ENCODE results near the gene ATP5F1E.

The ATP5F1E gene

GRCh38 chr20:59073582-59073981 is 41.4 kb upstream of the ATP5F1E start:
- TF ChIP-seq CTCF (conservative IDR thresholded peaks at IDR 0.05; ENCODE audit: low read depth): no peak
- no peak for DNase-seq (ENCODE audit: low spot score)
- ChIA-PET POLR2A (ENCODE audit: low non-redundant PET) (no interaction called here), CTCF (interaction anchor here (0.6 to 1.0 kb wide), 4 partner anchors 14 to 234 kb away, joined by 3 to 5 read pairs (median 4); no protein-coding TSS in a partner anchor)
- H3K27ac ChIP-seq: no peak overlapping the region

- POLR2A ChIA-PET (ENCODE audit: low non-redundant PET): no interaction called here
- CTCF ChIA-PET: interaction anchor here (0.5 to 1.5 kb wide), 4 partner anchors 11 to 144 kb away, joined by 3 to 7 read pairs (median 4); no protein-coding TSS in a partner anchor
- no peak for TF ChIP-seq CTCF (conservative IDR thresholded peaks at IDR 0.05; ENCODE audit: low read depth)
- no peak for DNase-seq (ENCODE audit: low spot score)
- H3K27ac ChIP-seq: no peak overlapping the region
Measured at GRCh38 chr20:59071216-59071615, 39.1 kb upstream of the ATP5F1E start.

GRCh38 chr20:59069026-59069425 is 36.9 kb upstream of the ATP5F1E start:
- ChIA-PET CTCF (no interaction called here), POLR2A (ENCODE audit: low non-redundant PET) (no interaction called here)
- TF ChIP-seq CTCF (conservative IDR thresholded peaks at IDR 0.05; ENCODE audit: low read depth): no peak
- DNase-seq (ENCODE audit: low spot score): no peak
- no peak overlapping the region for H3K27ac ChIP-seq

- POLR2A ChIA-PET (ENCODE audit: low non-redundant PET): no interaction called here
- CTCF ChIA-PET: no interaction called here
- H3K27ac ChIP-seq: no peak overlapping the region
- no peak for TF ChIP-seq CTCF (conservative IDR thresholded peaks at IDR 0.05; ENCODE audit: low read depth)
- DNase-seq (ENCODE audit: low spot score): no peak
Measured at GRCh38 chr20:59068534-59068933, 36.4 kb upstream of the ATP5F1E start.

GRCh38 chr20:59064214-59064722 is 32.1 kb upstream of the ATP5F1E start:
- CTCF ChIA-PET: interaction anchor here (0.8 to 1.8 kb wide), 4 partner anchors 12 to 168 kb away, joined by 3 to 4 read pairs (median 3); no protein-coding TSS in a partner anchor
- TF ChIP-seq CTCF (conservative IDR thresholded peaks at IDR 0.05; ENCODE audit: low read depth): no peak

GRCh38 chr20:59063358-59064213 is 31.5 kb upstream of the ATP5F1E start:
- TF ChIP-seq CTCF (conservative IDR thresholded peaks at IDR 0.05; ENCODE audit: low read depth): no peak
- DNase-seq (ENCODE audit: low spot score): peak; percentile 96
- no peak overlapping the region for H3K27ac ChIP-seq
- ChIA-PET CTCF (interaction anchor here (1.2 to 1.8 kb wide), 3 partner anchors 13 to 24 kb away, joined by 3 to 4 read pairs (median 3); no protein-coding TSS in a partner anchor), POLR2A (ENCODE audit: low non-redundant PET) (interaction anchor here (0.5 kb wide), 1 partner anchor 41 kb away, joined by 3 read pairs; no protein-coding TSS in a partner anchor)

More at GRCh38 chr20:59064214-59064722, 32.1 kb upstream of the ATP5F1E start:
- H3K27ac ChIP-seq: no peak overlapping the region
- POLR2A ChIA-PET (ENCODE audit: low non-redundant PET): interaction anchor here (0.5 kb wide), 1 partner anchor 42 kb away, joined by 3 read pairs; no protein-coding TSS in a partner anchor
- DNase-seq (ENCODE audit: low spot score): no peak

Measured in RWPE1 (cell line).